Astrocyte of the spinal cord (primary cell): ENCODE measurements around the gene MXRA7.
"Not testable (repeated sequence)": the region's sequence is repeated elsewhere in the genome, so short reads cannot be mapped to it uniquely, and the experiment has no call there.

Experiments used
- DNase-seq: peaks from one replicate; pipeline ENCODE4 v3.0.0; 2011; ENCODE audit warnings: low read depth, low spot score
- H3K4me3 ChIP-seq: 2 replicates; pipeline ENCODE4 v1.5.1; 2011; ENCODE audit warnings: low read depth, mild to moderate bottlenecking, low read length, moderate library complexity
- in situ Hi-C: cut with HindIII; loops from 2 replicates; pipeline ENCODE4 v1.10.0; 2017; ENCODE audit warnings: low sequenced_read_pairs
- TF ChIP-seq, protein P1 (sequence below): IDR thresholded peaks from 2 replicates; pipeline ENCODE4 v1.5.1; 2012; ENCODE audit warnings: low read depth, mild to moderate bottlenecking, low read length, inconsistent platforms

The MXRA7 gene

DNA sequence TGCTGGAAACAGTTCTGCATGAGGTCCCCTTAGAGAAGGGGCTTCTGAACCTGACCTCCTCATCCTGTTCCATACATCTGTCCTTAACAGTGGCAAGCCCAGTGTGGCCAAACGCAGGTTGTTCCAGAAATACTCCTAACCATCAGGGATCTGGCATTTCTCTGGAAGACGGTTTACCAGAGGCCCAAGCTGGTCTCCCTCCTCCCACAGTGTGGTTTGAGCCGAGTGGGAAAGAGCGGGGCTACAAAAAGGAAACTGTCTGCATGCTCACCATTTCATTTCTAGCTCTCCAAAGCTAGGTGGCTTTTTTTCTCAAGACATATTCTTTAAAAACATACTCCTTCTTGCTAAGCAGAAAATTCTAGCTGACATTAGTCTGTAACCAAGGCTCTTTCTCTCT, 6.0 kb downstream of the MXRA7 start:
- TF ChIP-seq, protein P1, sequence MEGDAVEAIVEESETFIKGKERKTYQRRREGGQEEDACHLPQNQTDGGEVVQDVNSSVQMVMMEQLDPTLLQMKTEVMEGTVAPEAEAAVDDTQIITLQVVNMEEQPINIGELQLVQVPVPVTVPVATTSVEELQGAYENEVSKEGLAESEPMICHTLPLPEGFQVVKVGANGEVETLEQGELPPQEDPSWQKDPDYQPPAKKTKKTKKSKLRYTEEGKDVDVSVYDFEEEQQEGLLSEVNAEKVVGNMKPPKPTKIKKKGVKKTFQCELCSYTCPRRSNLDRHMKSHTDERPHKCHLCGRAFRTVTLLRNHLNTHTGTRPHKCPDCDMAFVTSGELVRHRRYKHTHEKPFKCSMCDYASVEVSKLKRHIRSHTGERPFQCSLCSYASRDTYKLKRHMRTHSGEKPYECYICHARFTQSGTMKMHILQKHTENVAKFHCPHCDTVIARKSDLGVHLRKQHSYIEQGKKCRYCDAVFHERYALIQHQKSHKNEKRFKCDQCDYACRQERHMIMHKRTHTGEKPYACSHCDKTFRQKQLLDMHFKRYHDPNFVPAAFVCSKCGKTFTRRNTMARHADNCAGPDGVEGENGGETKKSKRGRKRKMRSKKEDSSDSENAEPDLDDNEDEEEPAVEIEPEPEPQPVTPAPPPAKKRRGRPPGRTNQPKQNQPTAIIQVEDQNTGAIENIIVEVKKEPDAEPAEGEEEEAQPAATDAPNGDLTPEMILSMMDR, result peak; percentile 1
- no peak overlapping the region for H3K4me3 ChIP-seq
- in situ Hi-C loops, result no loop called here
- DNase-seq, result no peak

DNA sequence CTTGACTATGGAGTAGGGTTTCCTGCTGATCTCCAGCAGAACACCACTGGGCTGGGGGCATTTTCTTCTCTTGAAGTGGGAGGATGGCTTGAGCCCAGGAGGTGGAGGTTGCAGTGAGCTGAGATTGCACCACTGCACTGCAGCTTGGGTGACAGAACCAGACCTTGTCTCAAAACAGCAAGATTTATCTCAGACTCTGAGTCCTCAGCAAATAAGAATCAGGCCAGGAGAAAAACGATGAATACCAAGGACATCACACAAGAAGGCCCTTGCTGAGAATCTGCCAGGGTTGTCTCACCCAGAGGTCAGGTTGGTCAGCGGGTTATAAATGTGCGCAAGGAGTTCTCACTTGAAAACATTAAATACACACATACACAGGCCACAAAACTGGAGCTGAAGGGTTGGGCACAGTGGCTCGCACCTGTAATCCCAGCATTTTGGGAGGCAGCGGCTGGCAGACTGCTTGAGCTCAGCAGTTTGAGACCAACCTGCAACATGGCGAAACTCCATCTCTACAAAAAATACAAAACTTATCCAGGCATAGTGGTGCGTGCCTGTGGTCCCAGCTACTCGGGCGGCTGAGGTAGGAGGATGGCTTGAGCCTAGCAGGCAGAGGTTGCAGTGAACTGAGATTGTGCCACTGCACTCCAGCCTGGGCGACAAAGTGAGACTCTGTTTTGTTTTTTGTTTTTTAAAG, 7.7 kb downstream of the MXRA7 start:
- in situ Hi-C loops, result no loop called here

DNA sequence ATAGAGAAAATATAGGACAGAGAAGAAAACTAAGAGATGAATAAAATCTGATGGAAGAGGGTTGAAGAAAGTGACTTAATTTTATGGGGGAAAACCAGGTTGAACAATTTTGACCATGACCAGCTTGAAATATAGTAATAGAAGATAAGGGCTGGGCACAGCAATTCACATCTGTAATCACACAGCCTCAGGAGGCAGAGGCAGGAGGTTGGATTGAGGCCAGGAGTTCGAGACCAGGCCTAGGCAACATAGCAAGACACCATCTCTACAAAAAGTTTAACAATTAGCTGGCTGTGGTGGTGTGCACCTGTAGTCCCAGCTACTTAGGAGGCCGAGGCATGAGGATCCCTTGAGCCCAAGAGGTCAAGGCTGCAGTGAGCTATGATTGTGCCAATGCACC, 8.7 kb downstream of the MXRA7 start:
- in situ Hi-C loops, result no loop called here
- H3K4me3 ChIP-seq, result no peak overlapping the region
- no peak for DNase-seq
- TF ChIP-seq, protein P1, result no peak

More for the DNA sequence above, 7.7 kb downstream of the MXRA7 start:
- TF ChIP-seq, protein P1, result no peak
- no peak for DNase-seq
- no peak overlapping the region for H3K4me3 ChIP-seq

DNA sequence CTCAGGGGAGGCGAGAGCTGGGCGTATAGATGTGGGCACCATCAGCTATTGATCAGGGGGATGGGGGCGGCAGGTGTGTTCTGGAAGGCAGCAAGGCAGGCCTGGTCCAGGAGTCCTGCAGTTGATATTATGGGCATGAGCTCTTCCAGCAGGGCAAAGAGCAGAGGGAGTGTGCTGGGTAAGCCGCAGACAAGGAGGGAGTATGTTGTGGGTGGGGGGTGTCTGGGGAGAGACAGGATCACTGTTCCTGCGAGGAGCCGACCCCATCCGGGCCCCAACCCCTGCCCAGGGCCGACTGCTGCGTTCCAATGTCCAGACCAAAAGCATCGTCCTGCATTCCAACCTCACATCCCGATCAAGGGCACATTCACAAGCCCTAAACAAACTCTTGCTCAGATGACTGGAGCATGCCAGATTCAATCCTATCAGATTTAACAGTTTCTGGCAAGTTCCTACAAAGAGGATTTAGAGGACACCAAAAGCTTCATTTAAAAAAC, 9.2 kb downstream of the MXRA7 start:
- TF ChIP-seq, protein P1, result no peak
- in situ Hi-C loops, result no loop called here
- no peak overlapping the region for H3K4me3 ChIP-seq
- no peak for DNase-seq

DNA sequence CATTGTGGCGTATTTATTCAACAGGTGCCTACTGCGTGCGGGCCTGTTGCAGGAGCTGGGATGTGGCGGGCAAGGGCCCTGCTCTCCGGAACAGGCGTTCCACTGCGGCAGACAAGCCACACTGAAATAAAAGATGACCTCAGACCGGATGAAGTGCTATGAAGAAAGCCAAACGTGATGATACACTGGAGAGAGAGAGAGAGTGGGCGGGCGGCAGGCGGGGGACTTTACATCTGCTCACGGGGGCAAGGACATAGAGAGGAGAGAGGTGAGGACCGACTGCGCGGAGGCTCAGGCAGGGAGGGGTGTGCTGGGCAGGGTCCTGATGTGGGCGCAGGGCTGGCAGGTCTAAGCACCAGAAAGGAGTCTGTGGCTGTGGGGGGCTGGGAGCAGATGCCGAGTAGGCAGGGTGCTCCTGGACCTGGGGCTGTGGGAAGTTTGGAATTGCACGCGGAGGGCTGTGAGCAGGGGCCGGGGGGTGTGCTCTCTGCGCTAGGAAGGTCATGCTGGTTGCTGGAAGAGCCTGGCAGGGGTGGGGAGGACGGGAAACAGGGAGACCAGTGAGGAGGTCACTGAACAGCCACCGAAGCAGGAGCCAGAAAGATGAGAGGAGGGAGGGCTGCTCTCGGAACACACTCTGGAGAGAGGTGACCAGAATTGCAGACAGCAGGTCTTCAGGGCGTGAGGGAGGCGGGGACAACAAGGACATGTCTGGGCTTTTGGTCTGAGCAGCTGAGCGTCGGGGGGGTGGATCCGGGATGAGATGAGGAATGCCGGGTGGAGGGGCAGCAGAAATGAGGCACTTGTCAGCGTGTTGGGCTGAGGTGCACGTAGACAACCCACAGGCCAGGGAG, 9.9 kb downstream of the MXRA7 start:
- peak; percentile 81 for DNase-seq
- peak overlapping the region; percentile 11 for H3K4me3 ChIP-seq
- TF ChIP-seq, protein P1, result no peak
- in situ Hi-C loops, result no loop called here

DNA sequence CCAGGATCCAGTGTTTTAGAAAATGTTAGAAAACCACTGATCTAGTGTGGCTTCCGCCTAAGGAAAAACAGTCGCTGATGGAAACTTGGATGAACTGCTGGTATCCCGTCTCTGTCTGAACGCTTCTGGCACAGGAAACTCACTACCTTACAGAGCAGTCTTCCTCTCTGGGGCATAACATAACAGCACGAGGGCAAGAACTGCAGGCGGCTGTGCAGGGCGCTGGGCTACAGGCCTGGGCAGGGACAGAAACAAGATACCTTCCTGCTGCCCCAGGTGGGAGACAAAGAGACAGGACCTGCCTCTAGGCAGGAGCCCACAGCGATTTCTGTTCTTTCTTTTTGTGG, 10.5 kb downstream of the MXRA7 start:
- TF ChIP-seq, protein P1, result no peak
- no peak for DNase-seq
- H3K4me3 ChIP-seq, result no peak overlapping the region
- in situ Hi-C loops, result no loop called here

DNA sequence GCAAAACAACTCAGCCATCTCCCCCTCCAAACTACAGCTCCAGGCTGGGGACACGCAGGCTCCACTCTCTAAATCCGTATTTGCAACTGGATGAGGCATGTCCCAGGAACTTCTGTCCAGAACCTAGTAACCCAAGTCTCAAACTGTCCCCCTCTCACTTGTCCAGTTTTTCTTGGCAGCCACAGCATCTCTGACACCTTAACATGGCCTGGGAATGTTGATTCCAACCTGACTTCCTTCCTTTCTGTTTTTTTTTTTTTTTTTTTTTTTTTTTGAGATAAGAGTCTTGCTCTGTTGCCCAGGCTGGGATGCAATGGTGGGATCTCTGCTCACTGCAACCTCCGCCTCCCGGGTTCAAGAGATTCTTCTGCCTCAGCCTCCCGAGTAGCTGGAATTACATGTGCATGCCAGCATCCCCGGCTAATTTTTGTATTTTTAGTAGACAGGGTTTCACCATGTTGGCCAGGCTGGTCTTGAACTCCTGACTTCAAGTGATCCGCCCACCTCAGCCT, 12.2 kb downstream of the MXRA7 start:
- H3K4me3 ChIP-seq, in situ Hi-C loops, DNase-seq: not testable (repeated sequence)
